Body of pancreas (tissue), 4 donors: ENCODE measurements around the gene TBATA. TPM values are rescaled to one million over a fixed set of nuclear protein-coding genes. Genes with fewer than 3 reads are reported as not detected.

ENCODE experiments used
- ATAC-seq: fragments of 150-250 bp; one replicate; pipeline ENCODE4 v1.9.1; 2016
- DNase-seq, 4 donors: peaks; one replicate each; pipeline ENCODE4 v3.0.0-alpha.2; 2019
- H3K27ac ChIP-seq, 4 donors: fragments of 200-600 bp; sonication (generic); 1 replicate in 3 of 4; 2 replicates in 1 of 4; pipeline versions ENCODE4 v1.5.1 to v1.6.1; 2016 to 2019; ENCODE audit warnings: mild to moderate bottlenecking in 1 of 4, mixed read lengths in 1 of 4, moderate library complexity in 1 of 4
- H3K27me3 ChIP-seq, 2 donors: fragments of 200-600 bp; sonication (generic); one replicate each; pipeline ENCODE4 v1.6.0; 2016; ENCODE audit warnings: mild to moderate bottlenecking in 1 of 2
- H3K36me3 ChIP-seq, 2 donors: fragments of 200-600 bp; sonication (generic); replicated peaks in 1 of 2; 2 replicates each; pipeline ENCODE4 v1.5.1; 2016; ENCODE audit warnings: low read depth in 2 of 2; ENCODE audit not compliant: insufficient read depth in 1 of 2
- H3K4me1 ChIP-seq: fragments of 200-600 bp; sonication (generic); one replicate; pipeline ENCODE4 v1.6.0; 2016
- H3K4me3 ChIP-seq, 2 donors: fragments of 200-600 bp; sonication (generic); 1 replicate in 1 of 2; 2 replicates in 1 of 2; pipeline ENCODE4 v1.5.1; 2016 to 2019
- H3K9me3 ChIP-seq, 3 donors: fragments of 200-600 bp; sonication (generic); 1 replicate in 2 of 3; 2 replicates in 1 of 3; pipeline ENCODE4 v1.5.1; 2016
- POLR2A ChIP-seq, 3 donors: fragments of 450-650 bp; IDR thresholded peaks; one replicate each; pipeline ENCODE4 v1.6.1; 2016; ENCODE audit warnings: antibody characterized with exemption in 3 of 3, mild to moderate bottlenecking in 2 of 3
- whole genome bisulfite sequencing, 2 donors: methylation state at CpG; one replicate each; pipeline ENCODE4 v1.1.5; 2017; 5-methylcytosine and 5-hydroxymethylcytosine counted together
- intact Hi-C: fragments of 100-400 bp; cut with DNase I; formaldehyde crosslinking; loops from one replicate; pipeline ENCODE4 v1.15.1; 2023
- total RNA-seq, 2 donors: library from RNA; depleted of rRNA; stranded (reverse); fragments of >200 nt; gene quantifications; one replicate each; pipeline ENCODE4 v1.1.0, GENCODE V29; 2016
- TF ChIP-seq, protein P1 (sequence below), 7 experiments: fragments of 450-650 bp in 4 of 7; fragments of 200-600 bp in 3 of 7; sonication (generic) in 3 of 7; IDR thresholded peaks; one replicate each; pipeline ENCODE4 v1.5.1; 2016 to 2019; ENCODE audit warnings: antibody characterized with exemption in 7 of 7

TBATA gene
- total RNA-seq, 2 donors from 2014 or later: not detected

DNA sequence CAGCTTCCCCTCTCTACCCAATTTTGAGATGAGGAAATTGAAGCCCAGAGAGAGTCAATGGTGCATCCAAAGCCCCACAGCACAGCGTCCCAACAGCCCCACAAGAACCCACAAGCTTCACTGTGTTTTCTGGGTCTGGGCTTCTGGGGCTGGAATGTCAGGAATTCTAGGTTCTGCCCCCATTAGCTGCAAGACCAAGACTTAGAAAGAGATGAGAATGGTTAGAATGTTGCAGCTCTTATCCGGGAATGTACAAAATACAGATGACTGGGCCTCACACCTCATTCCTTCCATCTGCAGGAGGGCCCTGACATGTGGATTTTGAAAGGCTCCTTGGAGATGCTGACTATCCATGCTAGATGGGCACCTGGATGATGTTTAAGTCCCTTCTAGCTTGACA, 24.5 kb upstream of the TBATA start:
- no peaks in the 10 kb centered on the region for H3K4me1 ChIP-seq
- intact Hi-C loops: no loop called here
- ATAC-seq (no peak), DNase-seq (no peak)
- no peaks in the 10 kb centered on the region for H3K27me3 ChIP-seq
- WGBS, 2 donors: 75 to 86% methylated on average over 1 to 2 of the region's 2 CpGs
- TF ChIP-seq POLR2A (IDR thresholded peaks at IDR 0.05): no peak
- TF ChIP-seq, protein P1, sequence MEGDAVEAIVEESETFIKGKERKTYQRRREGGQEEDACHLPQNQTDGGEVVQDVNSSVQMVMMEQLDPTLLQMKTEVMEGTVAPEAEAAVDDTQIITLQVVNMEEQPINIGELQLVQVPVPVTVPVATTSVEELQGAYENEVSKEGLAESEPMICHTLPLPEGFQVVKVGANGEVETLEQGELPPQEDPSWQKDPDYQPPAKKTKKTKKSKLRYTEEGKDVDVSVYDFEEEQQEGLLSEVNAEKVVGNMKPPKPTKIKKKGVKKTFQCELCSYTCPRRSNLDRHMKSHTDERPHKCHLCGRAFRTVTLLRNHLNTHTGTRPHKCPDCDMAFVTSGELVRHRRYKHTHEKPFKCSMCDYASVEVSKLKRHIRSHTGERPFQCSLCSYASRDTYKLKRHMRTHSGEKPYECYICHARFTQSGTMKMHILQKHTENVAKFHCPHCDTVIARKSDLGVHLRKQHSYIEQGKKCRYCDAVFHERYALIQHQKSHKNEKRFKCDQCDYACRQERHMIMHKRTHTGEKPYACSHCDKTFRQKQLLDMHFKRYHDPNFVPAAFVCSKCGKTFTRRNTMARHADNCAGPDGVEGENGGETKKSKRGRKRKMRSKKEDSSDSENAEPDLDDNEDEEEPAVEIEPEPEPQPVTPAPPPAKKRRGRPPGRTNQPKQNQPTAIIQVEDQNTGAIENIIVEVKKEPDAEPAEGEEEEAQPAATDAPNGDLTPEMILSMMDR (IDR thresholded peaks at IDR 0.05): no peak
- no peak overlapping the region for H3K4me3 ChIP-seq
- no peaks in the 10 kb centered on the region for H3K36me3 ChIP-seq
- no peaks in the 10 kb centered on the region for H3K9me3 ChIP-seq
- H3K27ac ChIP-seq: no peak overlapping the region

DNA sequence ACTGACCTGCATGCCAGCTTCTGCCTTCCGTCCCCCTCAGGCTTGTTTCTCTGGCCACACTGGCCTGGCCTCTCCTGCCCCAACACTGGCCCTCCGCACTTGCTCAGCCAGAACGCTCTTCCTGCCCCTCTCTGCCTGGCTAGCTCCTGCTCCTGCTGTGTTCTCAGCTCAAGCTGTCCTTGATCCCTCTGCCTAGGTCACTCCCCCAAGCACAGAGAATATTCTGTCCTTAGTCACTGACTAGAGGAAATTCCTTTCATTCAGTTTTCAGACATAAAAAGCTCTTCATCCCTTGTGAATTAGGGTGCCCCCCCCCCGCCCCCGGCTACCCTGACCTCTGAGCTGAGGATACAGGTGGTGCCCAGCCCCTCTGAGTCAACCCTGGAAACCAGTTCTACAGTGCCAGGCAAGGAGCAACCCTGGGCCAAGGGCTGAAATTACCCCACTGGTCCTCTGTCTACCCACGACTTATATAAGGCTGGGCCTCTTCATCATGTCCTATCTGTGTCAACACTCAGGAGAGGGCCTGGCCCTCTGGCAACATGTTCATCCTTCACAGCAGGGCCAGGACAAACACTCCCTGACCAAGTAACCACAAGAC, 23.9 kb upstream of the TBATA start:
- H3K4me3 ChIP-seq: no peak overlapping the region
- H3K36me3 ChIP-seq: no peaks in the 10 kb centered on the region
- WGBS, 2 donors: 83 to 85% methylated on average over 6 of the region's 6 CpGs
- no peaks in the 10 kb centered on the region for H3K4me1 ChIP-seq
- no peaks in the 10 kb centered on the region for H3K27me3 ChIP-seq
- no peak for ATAC-seq
- no peak for TF ChIP-seq POLR2A (IDR thresholded peaks at IDR 0.05)
- TF ChIP-seq, protein P1 (IDR thresholded peaks at IDR 0.05): no peak
- H3K27ac ChIP-seq: no peak overlapping the region
- no peak for DNase-seq
- no peaks in the 10 kb centered on the region for H3K9me3 ChIP-seq
- intact Hi-C loops: no loop called here

DNA sequence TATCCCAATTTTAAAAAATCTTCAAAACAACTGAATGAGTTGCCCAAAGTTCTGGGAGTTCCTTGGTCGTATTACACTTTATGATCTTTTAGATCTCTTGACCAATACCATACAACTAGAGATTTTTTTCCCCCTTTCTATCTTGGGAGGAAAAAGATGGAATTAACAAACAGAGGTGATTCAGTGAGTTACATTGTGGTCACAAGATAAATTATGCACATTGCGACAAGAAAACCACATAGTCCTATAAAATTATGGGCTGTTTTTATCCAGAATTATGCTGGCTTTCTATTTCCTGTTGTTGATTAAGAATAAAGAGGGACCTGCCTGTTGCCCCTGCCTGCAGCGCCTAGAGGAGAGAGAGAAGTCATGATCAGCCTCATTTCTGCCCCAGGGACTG, 22.4 kb upstream of the TBATA start:
- H3K9me3 ChIP-seq: no peaks in the 10 kb centered on the region
- TF ChIP-seq POLR2A (IDR thresholded peaks at IDR 0.05): no peak
- TF ChIP-seq, protein P1 (IDR thresholded peaks at IDR 0.05): no peak
- H3K4me3 ChIP-seq: no peak overlapping the region
- H3K36me3 ChIP-seq: no peaks in the 10 kb centered on the region
- ATAC-seq: no peak
- intact Hi-C loops: no loop called here
- H3K4me1 ChIP-seq: peaks cover 8% of the 10 kb centered on the region
- DNase-seq: no peak
- 62 to 73% methylated on average over 3 of the region's 3 CpGs for WGBS, 2 donors
- H3K27me3 ChIP-seq: no peaks in the 10 kb centered on the region
- no peak overlapping the region for H3K27ac ChIP-seq

DNA sequence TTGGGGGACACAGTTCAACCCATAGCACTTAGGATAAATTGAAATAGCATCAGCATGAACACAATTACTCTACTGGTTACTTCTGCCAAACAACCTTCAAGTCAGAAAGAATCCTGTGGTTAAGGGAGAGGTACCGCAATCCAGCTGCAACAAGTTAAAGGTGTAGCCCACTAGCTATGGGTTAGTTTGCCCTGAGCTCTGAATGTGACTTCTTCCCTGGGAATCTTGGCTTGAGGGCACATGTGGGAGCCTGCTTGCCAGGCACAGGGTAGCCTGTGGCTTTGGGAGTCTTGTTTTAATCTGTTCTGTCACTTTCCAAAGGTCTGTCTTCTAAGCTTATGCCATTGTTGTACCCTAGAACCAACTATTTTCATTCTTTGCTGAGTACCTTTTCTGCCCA, 21.7 kb upstream of the TBATA start:
- no peaks in the 10 kb centered on the region for H3K9me3 ChIP-seq
- DNase-seq: no peak
- ATAC-seq: no peak
- H3K4me1 ChIP-seq: peaks cover 8% of the 10 kb centered on the region
- WGBS, 2 donors: 100% methylated on average over 1 of the region's 1 CpG
- intact Hi-C loops: no loop called here
- H3K4me3 ChIP-seq: no peak overlapping the region
- no peaks in the 10 kb centered on the region for H3K36me3 ChIP-seq
- no peak for TF ChIP-seq POLR2A (IDR thresholded peaks at IDR 0.05)
- TF ChIP-seq, protein P1 (IDR thresholded peaks at IDR 0.05): no peak
- H3K27me3 ChIP-seq: no peaks in the 10 kb centered on the region
- H3K27ac ChIP-seq: no peak overlapping the region

DNA sequence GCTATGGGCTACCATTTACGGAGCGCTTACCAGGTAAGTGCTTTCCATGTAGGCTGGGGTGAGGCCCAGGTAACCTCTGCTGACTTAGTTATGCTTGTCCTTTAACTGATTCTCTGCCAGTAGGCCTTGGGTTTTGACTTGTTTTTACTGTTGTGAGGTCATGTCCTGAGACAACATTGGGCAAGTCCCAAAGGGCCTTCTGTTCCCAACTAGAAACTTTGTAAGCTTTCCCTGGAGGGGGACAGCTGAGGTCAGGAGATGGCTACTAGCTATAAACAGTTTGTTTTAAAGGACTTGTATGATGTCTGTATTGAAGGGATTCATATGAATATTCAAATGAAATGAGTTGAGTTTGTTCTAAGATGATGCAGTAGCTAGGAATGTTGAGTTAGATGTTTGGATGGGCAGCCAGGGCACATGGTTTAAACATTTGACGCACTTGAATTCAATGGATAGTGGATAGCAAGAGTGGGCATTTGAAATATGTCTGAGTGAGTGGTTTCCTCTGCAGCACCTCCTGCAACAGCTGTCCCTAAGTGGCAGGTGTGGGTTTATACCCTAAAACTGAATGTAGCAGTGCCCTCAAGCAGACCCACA, 20.5 kb upstream of the TBATA start:
- WGBS, 2 donors: 96 to 98% methylated on average over 3 of the region's 3 CpGs
- Histone ChIP-seq H3K36me3 (no peaks in the 10 kb centered on the region), H3K27me3 (no peaks in the 10 kb centered on the region), H3K9me3 (no peaks in the 10 kb centered on the region), H3K27ac (no peak overlapping the region), H3K4me3 (no peak overlapping the region), H3K4me1 (peaks cover 8% of the 10 kb centered on the region)
- DNase-seq (no peak), ATAC-seq (no peak)
- intact Hi-C loops: no loop called here
- TF ChIP-seq POLR2A (IDR thresholded peaks at IDR 0.05): no peak
- TF ChIP-seq, protein P1 (IDR thresholded peaks at IDR 0.05): no peak
